GM12878 (cell line): ENCODE measurements around the gene MARCHF10. TPM values are rescaled to one million over a fixed set of nuclear protein-coding genes. Genes with fewer than 3 reads are reported as not detected.

Experiments used
- ATAC-seq: fragments of 200-7000 bp; cut with Tn5 transposase; 3 replicates; pipeline ENCODE4 v1.9.1; 2020; ENCODE audit warnings: mild to moderate bottlenecking, moderate library complexity
- BruUV-seq: library from RNA; stranded (reverse); fragments of 400-500 nt; replicated peaks from 2 replicates; lab custom pipeline; 2021; lab: Mats Ljungman, UMichigan
- CTCF ChIA-PET: fragments of 300-600 bp; sonication (Branson Sonifier 250); formaldehyde crosslinking; extraction: SDS; loops from one replicate; lab custom pipeline; 2021; ENCODE audit warnings: inconsistent platforms; lab: Yijun Ruan, JAX
- POLR2A ChIA-PET: fragments of 350-600 bp; formaldehyde crosslinking; extraction: SDS; loops from one replicate; lab custom pipeline; 2021; ENCODE audit warnings: inconsistent platforms; lab: Charles Lee
- RAD21 ChIA-PET: fragments of 300-600 bp; sonication (Branson Sonifier 250); formaldehyde crosslinking; loops from one replicate; lab custom pipeline; 2023; ENCODE audit warnings: antibody characterized with exemption; ENCODE audit not compliant: unreplicated experiment; lab: Charles Lee
- SMC1A ChIA-PET: fragments of 300-600 bp; sonication (Branson Sonifier 250); formaldehyde crosslinking; loops from one replicate; lab custom pipeline; 2023; ENCODE audit not compliant: unreplicated experiment, uncharacterized antibody; lab: Charles Lee
- DNase-seq: peaks from one replicate; pipeline ENCODE4 v3.0.0-alpha.2; 2011; ENCODE audit warnings: low read depth, low spot score
- FAIRE-seq: peaks from 3 replicates; lab custom pipeline; 2011; peaks lifted over from hg19 to GRCh38; lab: Jason Lieb, UNC
- H2AFZ ChIP-seq: 2 replicates; pipeline ENCODE4 v1.6.0; 2011; ENCODE audit warnings: low read depth, low read length, control low read depth; ENCODE audit not compliant: control insufficient read depth
- H3K27ac ChIP-seq: 2 replicates; pipeline ENCODE4 v1.5.1; 2011; ENCODE audit warnings: control low read depth; ENCODE audit not compliant: control insufficient read depth, insufficient read depth
- H3K27me3 ChIP-seq, 2 experiments: replicated peaks in 1 of 2; 2 replicates each; pipeline versions ENCODE4 v1.6.0 to v1.6.1; 2011; ENCODE audit warnings: low read length in 1 of 2; ENCODE audit not compliant: control insufficient read depth in 2 of 2, insufficient read depth in 2 of 2
- H3K36me3 ChIP-seq, 2 experiments: 2 replicates each; pipeline ENCODE4 v1.5.1; 2011; ENCODE audit warnings: low read length in 1 of 2; ENCODE audit not compliant: control insufficient read depth in 2 of 2, insufficient read depth in 2 of 2
- H3K4me1 ChIP-seq: 2 replicates; pipeline ENCODE4 v1.6.1; 2011; ENCODE audit warnings: mild to moderate bottlenecking, low read length, moderate library complexity, mixed read lengths; ENCODE audit not compliant: control insufficient read depth, insufficient read depth
- H3K4me2 ChIP-seq: 2 replicates; pipeline ENCODE4 v1.6.0; 2011; ENCODE audit warnings: control low read depth; ENCODE audit not compliant: control insufficient read depth, insufficient read depth
- H3K4me3 ChIP-seq: fragments of 200-600 bp; sonication (generic); 2 replicates; pipeline ENCODE4 v1.5.1; 2016
- H3K79me2 ChIP-seq: 2 replicates; pipeline ENCODE4 v1.6.0; 2011; ENCODE audit warnings: low read length; ENCODE audit not compliant: control insufficient read depth, insufficient read depth
- H3K9ac ChIP-seq: 2 replicates; pipeline ENCODE4 v1.8.0; 2011; ENCODE audit warnings: low read length, control low read depth, mixed read lengths; ENCODE audit not compliant: control insufficient read depth, insufficient read depth
- H3K9me3 ChIP-seq: replicated peaks from 3 replicates; pipeline ENCODE4 v1.5.1; 2011; ENCODE audit warnings: mild to moderate bottlenecking, low read length; ENCODE audit not compliant: control insufficient read depth, insufficient read depth
- H4K20me1 ChIP-seq: 2 replicates; pipeline ENCODE4 v1.6.0; 2011; ENCODE audit not compliant: control insufficient read depth, insufficient read depth
- CBX5 ChIP-seq: sonication (generic); IDR thresholded peaks from 2 replicates; pipeline ENCODE4 v1.6.1; 2016; ENCODE audit warnings: low read depth, moderate library complexity, mild to moderate bottlenecking, inconsistent platforms
- FOXM1 ChIP-seq: IDR thresholded peaks from 2 replicates; pipeline ENCODE4 v1.6.1; 2012; ENCODE audit warnings: low read depth, mild to moderate bottlenecking, inconsistent platforms, low read length, moderate library complexity
- IKZF2 ChIP-seq, 2 experiments: fragments of 450-650 bp; IDR thresholded peaks; 2 replicates each; pipeline ENCODE4 v1.6.1; 2017; ENCODE audit warnings: mild to moderate bottlenecking in 2 of 2, moderate library complexity in 2 of 2
- MTA3 ChIP-seq: IDR thresholded peaks from 2 replicates; pipeline ENCODE4 v1.6.1; 2012; ENCODE audit warnings: low read length, inconsistent platforms, borderline replicate concordance
- NRF1 ChIP-seq: conservative IDR thresholded peaks from 2 replicates; pipeline ENCODE4 v1.6.1; 2011; ENCODE audit warnings: mild to moderate bottlenecking, low read depth, low read length, improper control_type of control experiment
- PAX5 ChIP-seq: IDR thresholded peaks from 2 replicates; pipeline ENCODE4 v1.6.1; 2011; ENCODE audit warnings: low read depth, low read length, borderline replicate concordance
- PML ChIP-seq: IDR thresholded peaks from 2 replicates; pipeline ENCODE4 v1.6.1; 2012; ENCODE audit warnings: low read length, inconsistent platforms
- POLR2A ChIP-seq: IDR thresholded peaks from 2 replicates; pipeline ENCODE4 v1.6.1; 2011; ENCODE audit warnings: low read depth, mild to moderate bottlenecking, low read length
- POLR2AphosphoS5 ChIP-seq: IDR thresholded peaks from 2 replicates; pipeline ENCODE4 v1.6.1; 2011; ENCODE audit warnings: mild to moderate bottlenecking, low read length, inconsistent platforms
- RELA ChIP-seq: fragments of 450-650 bp; IDR thresholded peaks from 2 replicates; pipeline ENCODE4 v1.8.0; 2014; ENCODE audit warnings: borderline replicate concordance; ENCODE audit not compliant: partially characterized antibody
- RUNX3 ChIP-seq: IDR thresholded peaks from 2 replicates; pipeline ENCODE4 v1.6.1; 2012; ENCODE audit warnings: low read length, inconsistent platforms
- SUZ12 ChIP-seq: fragments of 200-600 bp; sonication (generic); IDR thresholded peaks from one replicate; pipeline ENCODE4 v1.6.1; 2018; ENCODE audit warnings: antibody characterized with exemption, mild to moderate bottlenecking; ENCODE audit not compliant: unreplicated experiment
- TARDBP ChIP-seq: IDR thresholded peaks from 2 replicates; pipeline ENCODE4 v1.6.1; 2016; ENCODE audit warnings: borderline replicate concordance
- TCF12 ChIP-seq: IDR thresholded peaks from 2 replicates; pipeline ENCODE4 v1.6.1; 2011; ENCODE audit warnings: low read depth, mild to moderate bottlenecking, low read length
- TCF3 ChIP-seq: IDR thresholded peaks from 2 replicates; pipeline ENCODE4 v1.6.1; 2012; ENCODE audit warnings: low read depth, mild to moderate bottlenecking, low read length, borderline replicate concordance; ENCODE audit not compliant: insufficient read depth
- ZBED1 ChIP-seq: IDR thresholded peaks from 2 replicates; pipeline ENCODE4 v1.6.1; 2016; ENCODE audit warnings: borderline replicate concordance
- WGBS: methylation state at CpG from one replicate; pipeline ENCODE4 v1.1.6; 2016; ENCODE audit warnings: low lambda C conversion rate; ENCODE audit not compliant: insufficient replicate concordance, insufficient coverage; ENCODE audit errors: missing lambda C conversion rate; 5-methylcytosine and 5-hydroxymethylcytosine counted together
- in situ Hi-C: fragments of 300-500 bp; cut with MboI; formaldehyde crosslinking; loops from 9 replicates; pipeline ENCODE4 v1.14.3; 2018; ENCODE audit warnings: mixed read lengths
- intact Hi-C: fragments of 100-400 bp; cut with micrococcal nuclease; formaldehyde crosslinking; loops from one replicate; pipeline ENCODE4 v1.14.2; 2022; ENCODE audit not compliant: unreplicated experiment
- polyA plus RNA-seq, 11 experiments: library from polyadenylated mRNA; depleted of rRNA in 4 of 11; unstranded in 6 of 11; stranded (reverse) in 5 of 11; fragments of >200 nt; fragmentation: Nextera tagmentation in 4 of 11; fragmentation: Illumina TruSeq in 1 of 11; extraction: Ambion mirVana in 4 of 11; extraction: Trizol in 1 of 11; gene quantifications; 1 replicate in 1 of 11; 2 replicates in 10 of 11; pipeline versions ENCODE4 v1.2.1 to v1.2.3, GENCODE V29; 2011 to 2016; ENCODE audit warnings: inconsistent platforms in 2 of 11, missing spikeins in 2 of 11, low read depth in 1 of 11
- total RNA-seq, 4 experiments: library from RNA; depleted of rRNA in 3 of 4; stranded (reverse); fragments of >200 nt in 3 of 4; fragmentation: Illumina TruSeq in 1 of 4; extraction: Trizol in 1 of 4; gene quantifications; 2 replicates each; pipeline versions ENCODE4 v1.2.1 to v1.2.3, GENCODE V29; 2013 to 2021
- TF ChIP-seq, protein P1 (sequence below): IDR thresholded peaks from 2 replicates; pipeline ENCODE4 v1.6.1; 2011; ENCODE audit warnings: mild to moderate bottlenecking, low read depth, low read length, moderate library complexity; ENCODE audit not compliant: insufficient replicate concordance
- TF ChIP-seq, protein P2 (sequence below): fragments of 450-650 bp; IDR thresholded peaks from 2 replicates; pipeline ENCODE4 v1.6.1; 2014; ENCODE audit warnings: mild to moderate bottlenecking
- TF ChIP-seq, protein P3 (sequence below), 3 experiments: IDR thresholded peaks in 2 of 3; conservative IDR thresholded peaks in 1 of 3; 2 replicates each; pipeline ENCODE4 v1.5.1; 2011; ENCODE audit warnings: low read depth in 3 of 3, low read length in 3 of 3, mild to moderate bottlenecking in 3 of 3, control low read depth in 2 of 3, moderate library complexity in 2 of 3, inconsistent platforms in 1 of 3, mixed read lengths in 1 of 3; ENCODE audit not compliant: control insufficient read depth in 2 of 3, insufficient read depth in 1 of 3; ENCODE audit errors: extremely low read depth in 1 of 3

The MARCHF10 gene
- total and polyA plus RNA-seq, 10 of the 15 experiments (the other 5 are each of a cell fraction or from before 2014, with no cell fraction given): 0.11 to 0.24 TPM; not detected in 8

- TF ChIP-seq TCF3: no peak
- TF ChIP-seq, all 136 proteins: peak for 0
Measured at GRCh38 chr17:62676231-62676943, 131.7 kb downstream of the MARCHF10 start (continued).

GRCh38 chr17:62675701-62676100 is 132.4 kb downstream of the MARCHF10 start:
- SMC1A ChIA-PET: no interaction called here
- ATAC-seq: no peak
- POLR2A ChIA-PET: no interaction called here
- in situ Hi-C loops (no loop called here), intact Hi-C loops (no loop called here)
- RAD21 ChIA-PET: no interaction called here
- CTCF ChIA-PET: interaction anchor here (0.6 kb wide), 1 partner anchor 548 kb away, joined by 3 read pairs; no protein-coding TSS in a partner anchor
- WGBS: 68% methylated on average over 4 of the region's 4 CpGs
- Histone ChIP-seq H3K27me3 (no peaks in the 10 kb centered on the region), H4K20me1 (peaks cover 2% of the 10 kb centered on the region; the same call in 1 of the 2 replicates), H3K4me3 (no peak overlapping the region)
- TF ChIP-seq, protein P1, sequence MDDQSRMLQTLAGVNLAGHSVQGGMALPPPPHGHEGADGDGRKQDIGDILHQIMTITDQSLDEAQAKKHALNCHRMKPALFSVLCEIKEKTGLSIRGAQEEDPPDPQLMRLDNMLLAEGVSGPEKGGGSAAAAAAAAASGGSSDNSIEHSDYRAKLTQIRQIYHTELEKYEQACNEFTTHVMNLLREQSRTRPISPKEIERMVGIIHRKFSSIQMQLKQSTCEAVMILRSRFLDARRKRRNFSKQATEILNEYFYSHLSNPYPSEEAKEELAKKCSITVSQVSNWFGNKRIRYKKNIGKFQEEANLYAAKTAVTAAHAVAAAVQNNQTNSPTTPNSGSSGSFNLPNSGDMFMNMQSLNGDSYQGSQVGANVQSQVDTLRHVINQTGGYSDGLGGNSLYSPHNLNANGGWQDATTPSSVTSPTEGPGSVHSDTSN: no peak
- TF ChIP-seq IKZF2 (IDR thresholded peaks at IDR 0.05) (no peak), ZBED1 (no peak), PML (no peak), RELA (no peak), FOXM1 (no peak), TCF12 (no peak), TARDBP (no peak), POLR2A (no peak), RUNX3 (no peak), PAX5 (no peak), MTA3 (no peak), CBX5 (no peak), NRF1 (no peak), SUZ12 (no peak), POLR2AphosphoS5 (no peak)
- TF ChIP-seq, protein P2, sequence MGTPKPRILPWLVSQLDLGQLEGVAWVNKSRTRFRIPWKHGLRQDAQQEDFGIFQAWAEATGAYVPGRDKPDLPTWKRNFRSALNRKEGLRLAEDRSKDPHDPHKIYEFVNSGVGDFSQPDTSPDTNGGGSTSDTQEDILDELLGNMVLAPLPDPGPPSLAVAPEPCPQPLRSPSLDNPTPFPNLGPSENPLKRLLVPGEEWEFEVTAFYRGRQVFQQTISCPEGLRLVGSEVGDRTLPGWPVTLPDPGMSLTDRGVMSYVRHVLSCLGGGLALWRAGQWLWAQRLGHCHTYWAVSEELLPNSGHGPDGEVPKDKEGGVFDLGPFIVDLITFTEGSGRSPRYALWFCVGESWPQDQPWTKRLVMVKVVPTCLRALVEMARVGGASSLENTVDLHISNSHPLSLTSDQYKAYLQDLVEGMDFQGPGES: no peak
- TF ChIP-seq, protein P3, sequence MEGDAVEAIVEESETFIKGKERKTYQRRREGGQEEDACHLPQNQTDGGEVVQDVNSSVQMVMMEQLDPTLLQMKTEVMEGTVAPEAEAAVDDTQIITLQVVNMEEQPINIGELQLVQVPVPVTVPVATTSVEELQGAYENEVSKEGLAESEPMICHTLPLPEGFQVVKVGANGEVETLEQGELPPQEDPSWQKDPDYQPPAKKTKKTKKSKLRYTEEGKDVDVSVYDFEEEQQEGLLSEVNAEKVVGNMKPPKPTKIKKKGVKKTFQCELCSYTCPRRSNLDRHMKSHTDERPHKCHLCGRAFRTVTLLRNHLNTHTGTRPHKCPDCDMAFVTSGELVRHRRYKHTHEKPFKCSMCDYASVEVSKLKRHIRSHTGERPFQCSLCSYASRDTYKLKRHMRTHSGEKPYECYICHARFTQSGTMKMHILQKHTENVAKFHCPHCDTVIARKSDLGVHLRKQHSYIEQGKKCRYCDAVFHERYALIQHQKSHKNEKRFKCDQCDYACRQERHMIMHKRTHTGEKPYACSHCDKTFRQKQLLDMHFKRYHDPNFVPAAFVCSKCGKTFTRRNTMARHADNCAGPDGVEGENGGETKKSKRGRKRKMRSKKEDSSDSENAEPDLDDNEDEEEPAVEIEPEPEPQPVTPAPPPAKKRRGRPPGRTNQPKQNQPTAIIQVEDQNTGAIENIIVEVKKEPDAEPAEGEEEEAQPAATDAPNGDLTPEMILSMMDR (IDR thresholded peaks at IDR 0.05 in 2 of 3, conservative IDR thresholded peaks at IDR 0.05 in 1 of 3; ENCODE audit: control insufficient read depth in 2 of 3, extremely low read depth in 1 of 3, insufficient read depth in 1 of 3, low read depth in 3 of 3, low read length in 3 of 3): no peak
- TF ChIP-seq, all 136 proteins: peak for 0
- Histone ChIP-seq H3K27ac (no peak overlapping the region), H3K9me3 (no peaks in the 10 kb centered on the region), H3K36me3 (no peaks in the 10 kb centered on the region), H2AFZ (no peak overlapping the region), H3K79me2 (no peaks in the 10 kb centered on the region), H3K4me2 (no peak overlapping the region), H3K4me1 (no peaks in the 10 kb centered on the region), H3K9ac (no peak overlapping the region)
- no peak for FAIRE-seq
- no peak for DNase-seq
- BruUV-seq: no TSS peak
